GM19467 (cell line): ENCODE measurements around the gene AGBL1.
"Not testable (repeated sequence)": the region's sequence is repeated elsewhere in the genome, so short reads cannot be mapped to it uniquely, and the experiment has no call there.

ENCODE experiments used
- ATAC-seq: cut with Tn5 transposase; IDR thresholded peaks from one replicate; pipeline ENCODE4 v1.9.1; 2021; ENCODE audit warnings: mild to moderate bottlenecking, moderate library complexity; ENCODE audit not compliant: unreplicated experiment

Gene AGBL1

DNA sequence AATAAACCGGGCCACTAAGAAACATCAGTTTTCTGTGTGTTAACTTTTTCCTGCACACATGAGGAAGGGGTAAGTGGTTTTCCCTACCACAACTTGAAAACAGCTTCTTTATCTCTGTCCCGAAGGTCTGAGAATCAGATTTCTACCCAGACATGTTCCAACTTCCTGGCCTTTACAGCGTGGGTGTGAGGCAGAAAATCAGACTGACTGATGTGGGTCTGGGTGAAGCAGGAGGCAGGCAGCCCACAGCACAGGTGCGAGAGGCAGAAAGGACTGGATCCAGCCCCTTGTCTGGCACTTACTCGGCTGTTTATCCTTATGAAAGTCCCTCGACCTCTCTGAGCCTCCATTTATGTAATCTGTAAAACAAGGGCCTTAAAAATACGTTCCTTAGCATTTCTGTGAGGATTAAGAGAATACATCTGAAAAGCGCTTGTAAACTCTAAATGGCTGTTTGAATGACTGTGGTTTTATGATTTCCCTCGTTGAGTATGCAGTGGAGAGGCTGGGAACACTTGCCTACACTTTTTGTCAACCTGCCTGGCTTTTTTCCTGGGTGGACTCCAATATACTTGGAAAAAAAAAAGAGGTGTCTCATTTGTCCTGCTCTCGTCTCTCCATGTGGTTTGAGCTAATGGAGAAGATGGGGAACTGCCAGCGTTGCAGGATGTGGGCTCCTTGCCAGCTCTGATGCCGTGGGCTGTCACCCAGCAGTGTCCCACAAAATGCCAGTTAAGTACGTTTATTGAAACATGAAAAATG, 3.1 kb downstream of the AGBL1 start:
- ATAC-seq = no peak

DNA sequence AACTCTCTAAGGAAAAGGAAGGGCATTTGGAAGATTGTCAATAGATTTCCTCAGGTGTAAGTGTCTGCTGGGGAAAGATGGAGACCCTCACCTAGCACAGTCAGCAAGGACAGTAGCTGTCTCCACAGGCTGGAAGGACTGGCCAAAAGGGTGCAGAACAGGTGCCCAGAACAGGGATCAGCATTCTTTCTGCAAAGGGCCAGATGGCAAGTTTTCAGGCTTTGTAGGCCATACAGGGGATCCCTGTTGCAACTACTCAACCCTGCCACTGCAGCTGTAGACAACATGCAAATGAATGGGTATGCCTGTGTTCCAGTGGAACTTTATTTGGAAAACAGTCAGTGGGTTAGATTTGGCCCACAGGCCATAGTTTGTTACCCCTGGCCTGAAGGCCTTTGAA, 8.1 kb downstream of the AGBL1 start:
- no peak for ATAC-seq

DNA sequence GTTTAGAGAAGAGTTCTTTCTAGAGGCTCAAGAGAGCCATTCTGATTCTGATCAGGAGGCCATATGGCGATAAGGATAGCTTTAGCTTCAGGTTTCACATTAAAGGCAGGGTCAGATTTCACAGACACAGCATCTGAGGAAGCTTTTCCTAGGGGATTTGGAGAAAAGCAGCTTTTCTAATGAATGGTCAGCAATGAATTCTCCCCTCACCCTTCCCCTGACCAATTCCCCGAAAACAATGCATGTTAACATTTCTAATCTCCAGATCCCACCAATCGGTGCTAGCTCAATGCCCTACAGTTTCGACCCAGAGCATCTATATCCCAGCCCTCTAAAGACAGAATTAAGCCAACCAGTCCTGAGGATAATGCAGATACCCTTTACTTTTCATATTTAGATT, 9.8 kb downstream of the AGBL1 start:
- no peak for ATAC-seq

DNA sequence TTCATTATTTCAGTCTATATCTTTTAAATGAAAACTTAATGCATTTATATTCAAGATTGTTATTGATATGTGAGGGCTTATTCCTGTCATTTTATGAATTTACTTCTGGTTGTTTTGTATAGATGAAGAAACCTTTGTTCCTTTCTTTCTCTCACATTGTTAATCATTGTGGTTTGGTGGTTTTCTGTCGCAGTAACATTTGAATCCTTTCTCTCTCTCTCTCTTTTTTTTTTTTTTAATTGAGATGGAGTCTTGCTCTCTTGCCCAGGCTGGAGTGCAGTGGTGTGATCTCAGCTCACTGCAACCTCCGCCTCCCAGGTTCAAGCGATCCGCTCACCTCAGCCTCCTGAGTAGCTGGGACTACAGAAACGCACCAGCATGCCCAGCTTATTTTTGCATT, 22.1 kb downstream of the AGBL1 start:
- ATAC-seq = no peak

DNA sequence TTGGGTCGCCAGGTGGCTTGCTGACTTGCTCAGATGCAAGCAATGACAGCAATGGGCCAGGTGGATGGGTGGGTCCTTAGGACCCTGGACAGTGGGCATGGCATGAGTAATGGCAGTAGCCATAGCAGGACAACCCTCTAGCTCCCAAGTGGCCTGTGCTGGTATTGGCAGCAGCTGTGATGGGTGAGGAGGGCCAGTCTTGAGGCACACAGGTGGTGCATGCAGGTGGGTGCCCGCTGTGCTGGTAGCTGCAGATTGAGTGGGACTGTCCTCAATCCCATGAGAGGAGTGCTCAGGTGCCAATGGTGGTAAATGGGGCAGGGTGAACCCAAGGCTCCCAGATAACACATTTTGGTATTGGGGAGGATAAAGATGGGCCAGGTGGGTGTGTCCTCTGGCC, 24.2 kb downstream of the AGBL1 start:
- ATAC-seq = no peak

DNA sequence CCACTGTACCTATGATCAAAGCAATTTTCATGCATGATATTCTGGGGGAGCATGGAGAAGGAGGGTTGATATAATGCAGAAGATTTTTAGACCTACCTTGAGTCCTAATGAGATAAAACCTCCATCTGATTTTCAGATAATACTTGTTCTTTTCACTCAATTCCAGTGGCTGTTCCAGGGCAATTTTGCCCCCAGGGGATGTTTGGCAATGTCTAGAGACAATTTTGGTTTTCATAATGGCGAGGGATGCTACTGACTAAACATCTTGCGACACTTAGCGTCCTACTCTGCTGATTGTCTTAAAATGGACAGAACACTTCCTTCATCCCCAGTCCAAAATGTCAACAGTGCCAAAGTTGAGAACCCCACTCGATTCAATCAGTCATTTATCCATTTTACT, 26.6 kb downstream of the AGBL1 start:
- no peak for ATAC-seq

DNA sequence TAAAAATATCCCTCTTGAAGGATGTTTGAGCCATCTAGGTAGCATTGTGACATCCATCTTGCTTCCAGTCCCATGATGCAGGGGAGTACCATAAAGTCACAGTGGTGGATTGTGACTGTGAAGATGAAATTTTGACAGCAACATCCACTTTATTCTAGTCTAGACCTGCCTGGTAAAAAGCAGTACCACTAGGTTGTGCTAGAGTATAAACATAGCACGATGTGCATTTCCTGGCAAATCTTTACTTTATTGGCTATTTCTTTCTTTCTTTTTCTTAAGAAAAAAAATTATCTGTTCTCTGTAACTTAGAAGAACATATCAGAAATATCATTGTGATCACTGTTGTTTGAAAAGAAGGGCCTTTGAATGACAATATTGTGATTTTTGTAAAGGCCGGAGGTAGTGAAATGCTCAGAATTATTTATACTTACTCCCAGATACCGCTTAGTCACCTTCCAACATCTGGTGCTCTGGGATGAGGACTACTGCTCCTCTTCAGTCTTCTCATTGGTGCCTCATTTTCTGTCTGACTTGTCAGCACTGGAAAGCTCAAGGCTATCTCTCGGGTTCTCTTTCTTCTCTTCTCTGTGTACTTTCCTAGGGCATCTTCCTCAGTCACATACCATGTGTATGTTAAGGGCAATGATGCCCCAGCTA, 35.6 kb downstream of the AGBL1 start:
- no peak for ATAC-seq

DNA sequence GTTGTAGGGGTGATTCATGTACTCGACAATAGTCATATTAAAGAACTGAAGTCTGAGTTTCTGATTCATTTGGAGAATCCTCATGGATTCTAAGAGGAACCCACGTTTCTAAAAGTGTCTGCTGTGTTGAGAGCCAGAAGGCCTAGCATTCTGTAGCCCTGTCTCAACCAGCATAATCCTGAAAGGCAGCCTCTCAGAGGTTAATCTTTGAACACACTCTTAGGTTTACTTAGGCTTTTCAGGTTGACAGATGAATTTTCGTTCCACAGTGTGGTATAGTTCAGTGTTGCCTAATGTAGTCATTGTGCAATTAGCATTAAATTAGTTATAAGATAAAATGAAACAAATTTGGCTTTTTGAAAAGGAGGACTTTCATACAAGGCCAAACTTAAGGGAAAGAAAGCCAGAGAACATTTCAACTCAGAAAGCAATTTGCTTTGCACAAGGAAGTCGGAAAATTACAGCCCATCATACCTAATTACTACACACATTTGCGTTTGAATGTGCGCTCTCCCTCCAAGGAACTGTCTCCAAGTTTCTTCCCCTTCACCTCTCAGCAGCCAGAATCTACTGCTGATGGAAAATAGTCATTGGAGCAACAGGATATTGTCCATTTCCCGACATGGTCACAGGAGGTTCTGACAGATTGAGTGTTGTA, 42.0 kb downstream of the AGBL1 start:
- ATAC-seq = no peak

DNA sequence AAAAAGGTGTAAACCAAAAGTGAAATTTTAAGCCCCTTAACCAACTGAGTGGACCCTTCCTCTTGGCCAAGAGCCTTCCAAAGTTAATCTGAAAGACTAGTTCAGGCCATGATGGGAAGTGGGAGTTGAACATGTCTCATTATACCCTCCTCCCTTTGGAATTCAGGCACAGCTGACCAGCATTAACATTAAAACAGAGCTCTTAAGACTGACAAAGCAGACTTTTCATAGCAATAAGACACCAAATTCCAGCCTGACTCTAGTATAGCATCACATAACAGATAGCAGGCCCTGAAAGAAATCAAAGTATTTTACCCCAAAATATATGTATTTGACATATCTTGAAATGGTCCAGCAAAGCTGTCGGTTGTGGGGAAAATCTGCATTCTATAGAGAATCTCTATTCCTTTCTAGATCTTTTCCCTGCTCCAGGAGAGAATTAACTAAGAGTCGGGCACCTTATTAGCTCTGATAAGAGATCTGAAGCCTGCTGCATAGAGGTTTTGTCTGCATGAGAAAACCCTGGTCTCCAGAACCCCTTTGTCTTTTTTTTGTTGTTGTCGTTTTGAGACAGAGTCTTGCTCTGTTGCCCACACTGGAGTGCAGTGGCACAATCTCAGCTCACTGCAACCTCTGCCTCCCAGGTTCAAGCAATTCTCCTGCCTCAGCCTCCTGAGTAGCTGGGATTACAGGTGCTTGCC, 43.2 kb downstream of the AGBL1 start:
- ATAC-seq = not testable (repeated sequence)

DNA sequence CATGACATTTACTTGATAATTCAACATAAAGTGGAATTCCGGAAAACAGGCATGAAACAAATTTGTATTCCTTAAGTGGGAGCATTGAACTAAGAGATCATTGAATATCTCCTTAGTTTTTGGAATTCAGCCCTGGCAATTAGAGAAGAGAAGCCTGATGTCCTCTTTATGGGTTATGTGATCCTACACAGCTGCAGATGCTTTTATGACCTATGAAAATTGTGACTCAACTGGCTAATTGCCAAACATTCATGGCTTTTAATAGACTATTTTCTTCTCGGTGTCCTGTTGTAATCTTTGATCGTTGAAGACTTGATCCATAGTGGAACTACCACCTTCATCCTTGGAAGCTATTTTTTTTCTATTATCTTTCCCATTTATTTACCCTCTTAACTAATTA, 46.1 kb downstream of the AGBL1 start:
- ATAC-seq = no peak

DNA sequence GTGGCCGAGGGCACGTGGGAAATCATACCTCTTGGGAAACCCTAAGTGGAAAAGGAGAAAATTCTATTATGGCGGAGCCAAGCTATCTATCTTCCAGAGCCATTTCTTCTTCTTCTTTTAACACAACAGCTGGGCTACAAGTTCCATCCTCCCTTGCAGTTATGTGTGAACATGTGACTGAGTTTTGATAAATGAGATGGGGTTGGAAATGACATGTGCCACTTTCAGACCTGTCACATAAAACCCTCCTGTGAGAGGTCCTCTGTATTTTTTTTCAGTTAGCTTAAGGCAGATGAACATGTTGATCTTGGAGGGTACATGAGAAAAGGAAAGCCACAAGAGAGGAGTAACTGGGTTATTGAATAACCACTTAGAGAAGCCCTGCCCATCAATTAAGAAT, 47.9 kb downstream of the AGBL1 start:
- no peak for ATAC-seq

DNA sequence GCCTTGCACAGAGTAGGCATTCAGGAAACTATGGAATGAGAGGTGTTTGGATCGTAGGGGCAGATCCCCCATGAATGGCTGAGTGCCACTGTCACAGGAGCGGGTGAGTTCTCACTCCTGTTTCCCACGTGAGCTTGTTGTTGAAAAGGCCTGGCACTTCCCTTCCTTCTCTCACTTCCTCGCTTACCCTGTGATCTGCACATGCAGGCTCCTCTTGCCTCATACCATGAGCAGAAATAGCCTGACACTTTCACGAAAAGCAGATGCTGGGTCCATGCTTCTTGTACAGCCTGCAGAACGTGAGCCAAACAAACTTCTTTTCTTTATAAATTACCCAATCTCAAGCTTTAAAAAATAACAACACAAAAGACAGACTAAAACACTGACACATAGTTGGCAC, 55.4 kb downstream of the AGBL1 start:
- no peak for ATAC-seq

DNA sequence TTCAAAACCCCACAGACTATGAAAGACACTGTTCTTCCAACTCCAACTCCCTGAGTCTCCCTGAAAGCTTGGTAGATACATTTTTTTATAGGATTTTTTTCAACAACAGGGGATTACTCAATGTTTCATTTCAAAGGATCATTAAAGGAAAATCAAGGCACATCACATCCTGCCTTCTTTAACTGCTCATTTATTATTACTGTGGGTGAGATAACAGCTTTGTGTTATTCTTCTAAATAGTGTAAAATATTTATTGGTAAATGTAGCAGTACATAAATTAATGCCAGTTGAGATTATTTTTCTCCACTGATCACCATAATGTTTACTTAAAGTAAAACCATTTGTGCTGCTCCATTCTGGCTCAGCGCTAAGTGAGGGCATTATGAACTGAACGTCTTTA, 57.2 kb downstream of the AGBL1 start:
- no peak for ATAC-seq

DNA sequence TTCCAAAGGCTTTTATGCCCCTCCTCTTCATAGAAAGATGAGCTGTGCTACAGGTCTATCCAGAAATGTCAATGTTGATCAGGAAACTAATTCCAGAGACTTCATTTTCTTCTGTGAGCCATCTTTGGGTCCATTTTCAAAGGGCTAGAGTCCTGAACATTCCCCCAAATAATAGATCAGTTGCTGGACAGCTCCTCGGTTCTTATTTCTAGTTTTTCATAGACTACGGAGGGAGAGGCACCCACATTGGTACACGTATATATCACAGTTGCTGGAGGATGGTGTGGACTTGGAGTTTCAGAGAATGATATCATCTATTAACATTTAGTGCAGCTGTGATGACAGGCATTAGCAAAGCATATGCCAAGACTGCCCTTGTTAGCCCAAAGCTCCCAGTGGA, 59.1 kb downstream of the AGBL1 start:
- no peak for ATAC-seq

DNA sequence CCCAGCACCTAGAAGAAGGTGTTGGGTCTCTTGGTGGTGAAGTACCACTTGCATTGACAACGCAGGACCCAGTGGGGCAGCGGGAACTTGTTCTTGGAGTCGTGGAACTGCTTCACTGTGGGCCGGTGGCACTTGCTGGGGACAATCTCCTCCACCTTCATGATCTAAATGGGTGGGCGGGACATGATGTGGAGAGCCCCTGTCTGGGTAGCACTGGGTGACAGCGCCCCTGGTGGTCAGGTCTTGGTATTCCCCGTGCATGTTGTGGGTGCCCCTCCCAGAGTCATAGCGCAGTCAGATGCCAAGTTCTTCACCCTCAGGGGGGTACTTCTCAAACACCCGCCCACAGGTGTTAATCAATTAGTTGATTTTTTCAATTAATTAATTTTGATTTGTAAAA, 60.2 kb downstream of the AGBL1 start:
- ATAC-seq = no peak

DNA sequence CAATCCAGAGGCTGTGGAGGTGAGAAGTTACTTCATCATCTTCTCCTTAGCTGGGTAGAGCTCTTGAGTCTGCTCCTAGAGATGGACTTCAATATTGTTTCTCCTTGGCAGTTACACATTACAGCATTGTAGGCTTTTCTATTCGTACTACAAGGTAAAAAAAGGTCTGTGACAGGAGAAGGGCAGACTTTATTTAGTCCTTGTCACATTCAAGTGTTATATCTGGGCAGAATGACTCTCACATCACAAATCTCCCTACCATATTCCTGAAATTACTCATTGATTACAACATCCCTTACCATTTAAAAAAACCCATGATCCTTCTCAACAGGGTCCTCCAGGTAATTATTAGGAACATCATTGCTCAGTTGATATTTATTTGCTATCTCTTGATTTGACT, 75.0 kb downstream of the AGBL1 start:
- ATAC-seq = no peak

DNA sequence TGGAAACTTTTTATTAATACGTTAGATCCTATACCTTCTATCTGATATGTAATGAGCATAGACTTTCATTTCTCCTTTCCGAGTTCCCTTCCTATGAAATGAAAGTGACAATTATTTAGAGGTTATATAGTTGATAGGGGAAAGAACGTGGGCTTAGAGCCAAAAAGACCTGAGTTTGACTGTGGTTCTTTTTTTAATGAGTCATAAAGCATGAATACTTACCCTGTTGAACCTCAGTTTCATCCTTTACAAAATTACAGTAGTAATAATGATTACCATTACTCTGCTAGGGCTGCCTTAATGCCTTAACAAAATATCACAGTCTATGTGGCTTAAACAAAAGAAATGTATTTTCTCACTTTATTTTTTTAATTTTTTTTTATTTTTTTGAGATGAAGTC, 75.9 kb downstream of the AGBL1 start:
- ATAC-seq = no peak

DNA sequence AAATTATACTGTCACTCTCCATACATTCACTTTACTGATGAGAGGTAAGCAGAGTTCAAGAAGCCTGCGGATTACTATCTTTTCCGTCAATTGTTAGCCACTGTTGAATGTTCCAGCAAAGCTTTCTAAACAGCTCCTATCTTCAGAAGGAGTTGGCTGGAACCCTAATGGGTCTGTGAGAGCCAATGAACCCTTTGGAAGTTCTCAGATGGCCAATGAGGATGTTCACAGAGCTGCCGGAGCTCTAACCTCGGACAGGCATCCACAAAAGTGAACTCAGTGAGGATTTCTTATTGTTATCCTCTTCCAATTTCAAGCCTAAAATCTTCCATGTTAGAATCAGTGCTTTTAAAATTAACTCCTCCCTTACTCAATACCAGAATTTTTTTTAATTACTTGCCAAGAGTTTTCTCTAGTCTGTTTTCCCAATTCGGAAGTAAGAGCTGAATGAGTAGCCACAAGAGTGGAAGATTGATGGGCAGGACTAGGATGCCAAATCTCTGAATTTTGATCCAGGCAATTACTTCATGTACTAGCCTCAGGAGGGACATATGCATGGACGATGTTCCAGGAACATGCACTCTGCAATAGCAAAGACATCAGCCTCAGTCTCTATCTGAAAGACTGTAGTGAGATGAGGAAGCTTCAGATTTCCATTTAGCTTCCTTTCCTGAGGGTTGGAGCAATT, 78.1 kb downstream of the AGBL1 start:
- no peak for ATAC-seq

DNA sequence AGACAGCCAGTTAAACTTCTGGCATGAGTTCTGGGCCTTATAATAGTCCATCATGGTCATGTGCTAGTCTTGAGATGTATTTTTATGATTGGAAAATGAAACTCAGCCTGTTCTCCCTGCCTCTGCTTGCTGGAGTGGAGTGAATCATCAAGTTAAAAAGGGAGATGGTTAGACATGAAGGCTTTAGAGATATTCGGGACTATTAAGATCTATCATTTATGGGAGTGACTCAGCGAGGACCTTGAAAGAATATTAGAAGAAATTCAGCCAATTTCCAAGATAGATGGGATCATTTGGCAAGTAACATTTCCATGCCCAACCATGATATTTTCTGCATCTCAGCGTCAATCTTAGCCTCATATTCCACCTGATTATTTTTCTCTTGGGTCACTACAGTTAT, 79.8 kb downstream of the AGBL1 start:
- no peak for ATAC-seq

DNA sequence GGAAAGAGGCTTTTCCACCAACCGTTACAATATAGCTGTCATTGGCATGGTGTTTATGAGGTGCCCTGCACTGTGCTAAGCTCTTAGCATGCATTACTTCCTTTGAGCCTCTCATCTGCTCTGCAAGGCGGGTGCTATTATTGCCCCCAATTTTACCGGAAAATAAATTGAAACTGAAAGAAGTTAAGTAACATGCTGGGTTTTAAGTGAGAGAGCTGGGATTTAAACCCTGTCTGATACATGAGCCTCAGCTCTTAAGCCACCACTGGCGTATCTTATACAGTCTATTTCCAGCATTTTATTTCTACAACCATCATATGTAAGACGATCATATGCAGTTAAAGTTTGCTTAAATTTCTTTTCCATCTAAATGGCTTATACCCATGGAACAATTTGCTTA, 81.6 kb downstream of the AGBL1 start:
- no peak for ATAC-seq

DNA sequence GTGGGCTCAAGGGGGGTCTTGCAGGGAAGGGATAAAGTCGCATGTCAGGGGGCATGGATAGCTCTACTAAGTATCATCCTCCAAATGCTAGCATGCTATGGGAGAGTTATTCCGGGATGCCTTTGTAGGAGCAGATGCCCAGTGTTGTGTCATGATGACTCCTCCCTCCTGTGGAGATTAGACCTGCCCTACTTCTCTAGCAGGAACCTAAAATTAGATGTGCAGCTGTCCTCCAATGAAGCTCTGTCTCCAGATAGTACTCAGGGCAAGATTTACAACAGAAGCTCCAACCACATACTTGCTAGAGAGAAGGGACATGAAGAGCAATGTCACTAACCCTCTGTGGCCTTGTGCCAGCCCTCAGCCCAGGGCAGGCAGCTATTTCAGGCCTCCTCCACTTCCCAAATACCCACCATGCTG, 82.5 kb downstream of the AGBL1 start:
- ATAC-seq = no peak
